HG03064 (cell line): Measurements from ENCODE around the gene TNFRSF1A.

Experiments used
- ATAC-seq: cut with Tn5 transposase; IDR thresholded peaks from one replicate; pipeline ENCODE4 v1.9.1; 2021; ENCODE audit warnings: low read depth; ENCODE audit not compliant: unreplicated experiment

The TNFRSF1A gene

GRCh38 chr12:6374786-6375160 is 32.9 kb upstream of the TNFRSF1A start:
- no peak for ATAC-seq

GRCh38 chr12:6374028-6374785 is 32.3 kb upstream of the TNFRSF1A start:
- no peak for ATAC-seq

- no peak for ATAC-seq
These were observed 31.3 kb upstream of the TNFRSF1A start for GRCh38 chr12:6373022-6373787.

- no peak for ATAC-seq
These were observed 30.6 kb upstream of the TNFRSF1A start for GRCh38 chr12:6372403-6373003.

GRCh38 chr12:6370994-6371754 is 29.3 kb upstream of the TNFRSF1A start:
- ATAC-seq, result no peak

GRCh38 chr12:6370576-6370935 is 28.7 kb upstream of the TNFRSF1A start:
- no peak for ATAC-seq

GRCh38 chr12:6369916-6370575 is 28.2 kb upstream of the TNFRSF1A start:
- ATAC-seq, result no peak

- ATAC-seq, result no peak
These were observed 27.1 kb upstream of the TNFRSF1A start for GRCh38 chr12:6368906-6369525.

- ATAC-seq, result no peak
These were observed 26.4 kb upstream of the TNFRSF1A start for GRCh38 chr12:6367969-6368892.

- ATAC-seq, result no peak
These were observed 25.4 kb upstream of the TNFRSF1A start for GRCh38 chr12:6367065-6367968.

- no peak for ATAC-seq
These were observed 22.1 kb upstream of the TNFRSF1A start for GRCh38 chr12:6364044-6364374.

GRCh38 chr12:6363330-6364043 is 21.6 kb upstream of the TNFRSF1A start:
- no peak for ATAC-seq

- no peak for ATAC-seq
These were observed 21.1 kb upstream of the TNFRSF1A start for GRCh38 chr12:6363010-6363329.

GRCh38 chr12:6362403-6362802 is 20.5 kb upstream of the TNFRSF1A start:
- no peak for ATAC-seq

GRCh38 chr12:6361834-6362233 is 20.0 kb upstream of the TNFRSF1A start:
- no peak for ATAC-seq

- no peak for ATAC-seq
These were observed 19.0 kb upstream of the TNFRSF1A start for GRCh38 chr12:6360578-6361490.
